ENCODE measurements around the gene DNAJB9.

The DNAJB9 gene

DNA sequence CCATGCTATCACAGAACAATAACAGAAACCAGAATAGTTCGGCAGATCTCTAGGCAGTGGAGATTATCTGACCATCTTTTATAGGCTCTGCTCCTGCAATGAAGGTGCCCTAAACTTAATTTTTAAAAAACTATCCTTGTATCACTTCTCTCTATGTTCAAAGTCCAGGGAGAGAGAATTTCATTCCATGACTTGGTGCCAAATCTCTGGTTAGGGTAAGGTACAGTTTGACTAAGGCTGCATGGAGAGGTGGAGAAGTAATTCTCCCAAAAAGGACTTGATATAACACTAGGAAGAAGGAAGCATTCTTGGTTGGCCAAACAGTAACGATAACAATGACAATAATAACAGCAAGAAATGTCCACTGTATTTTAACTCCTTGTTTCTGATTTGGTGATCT, 40.0 kb downstream of the DNAJB9 start:
- DNase-seq: no peak
- TF ChIP-seq POLR2A (IDR thresholded peaks at IDR 0.05; ENCODE audit: low read length) (no peak), GATA1 (IDR thresholded peaks at IDR 0.05; ENCODE audit: low read depth, low read length) (no peak)

DNA sequence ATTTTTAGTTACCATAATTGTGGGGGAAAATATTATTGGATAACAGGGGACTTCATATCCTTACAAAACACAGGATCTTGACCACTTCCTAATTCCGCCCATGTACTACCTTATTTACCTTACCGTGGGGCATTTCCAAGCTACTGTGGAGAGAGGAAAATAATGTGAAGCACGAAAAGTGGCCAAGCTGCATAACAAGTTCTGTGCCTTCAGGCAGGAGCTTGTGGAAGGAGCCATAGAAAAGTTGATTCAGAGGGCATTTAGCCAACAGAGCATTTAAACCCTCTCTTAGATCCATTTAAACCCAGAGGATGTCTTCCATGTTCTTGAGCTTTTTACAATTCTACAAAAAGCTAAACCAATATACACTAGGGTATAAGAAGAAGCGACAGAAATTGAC, 41.6 kb downstream of the DNAJB9 start:
- TF ChIP-seq GATA1 (IDR thresholded peaks at IDR 0.05; ENCODE audit: low read depth, low read length): no peak
- TF ChIP-seq POLR2A (IDR thresholded peaks at IDR 0.05; ENCODE audit: low read length): no peak
- no peak for DNase-seq

DNA sequence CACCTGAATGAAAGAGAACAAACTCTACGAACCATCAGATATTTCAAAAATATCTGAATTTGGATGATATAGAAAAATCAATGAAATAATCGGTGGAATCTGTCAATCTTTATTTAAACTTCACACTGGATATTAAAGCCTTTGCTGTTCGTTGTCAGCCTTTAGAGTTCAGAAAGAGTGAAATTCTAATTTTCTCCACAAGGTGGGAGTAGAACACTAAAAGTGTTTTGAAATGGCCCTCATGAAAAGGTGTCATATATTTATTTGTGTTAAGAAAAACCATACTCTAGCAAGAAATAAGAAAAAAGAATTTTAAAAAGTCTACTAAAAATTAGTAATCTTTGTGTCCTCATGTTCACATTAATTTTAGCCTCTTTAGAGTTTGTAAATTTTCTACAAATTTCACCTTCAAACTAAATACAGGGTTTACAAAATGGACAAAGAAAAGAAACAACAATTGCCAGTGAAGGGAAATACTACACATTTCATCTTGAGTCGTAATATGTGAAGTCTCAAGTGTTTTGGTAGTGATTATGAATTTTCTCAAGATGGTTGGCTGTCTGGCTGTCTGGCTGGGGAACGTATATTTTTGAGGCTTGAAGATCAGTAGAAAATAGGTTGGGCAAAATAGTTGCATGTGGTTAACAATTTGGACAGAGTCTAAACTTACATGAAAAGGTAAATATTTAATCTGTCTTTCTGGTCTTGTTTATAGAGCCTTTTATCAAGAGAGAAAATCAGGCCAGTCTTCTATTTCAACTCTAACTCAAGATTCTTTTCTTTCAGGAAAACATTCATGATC, 43.7 kb downstream of the DNAJB9 start:
- peak; percentile 46 to 76 for DNase-seq
- TF ChIP-seq POLR2A (IDR thresholded peaks at IDR 0.05; ENCODE audit: low read length): no peak
- no peak for TF ChIP-seq GATA1 (IDR thresholded peaks at IDR 0.05; ENCODE audit: low read depth, low read length)

DNA sequence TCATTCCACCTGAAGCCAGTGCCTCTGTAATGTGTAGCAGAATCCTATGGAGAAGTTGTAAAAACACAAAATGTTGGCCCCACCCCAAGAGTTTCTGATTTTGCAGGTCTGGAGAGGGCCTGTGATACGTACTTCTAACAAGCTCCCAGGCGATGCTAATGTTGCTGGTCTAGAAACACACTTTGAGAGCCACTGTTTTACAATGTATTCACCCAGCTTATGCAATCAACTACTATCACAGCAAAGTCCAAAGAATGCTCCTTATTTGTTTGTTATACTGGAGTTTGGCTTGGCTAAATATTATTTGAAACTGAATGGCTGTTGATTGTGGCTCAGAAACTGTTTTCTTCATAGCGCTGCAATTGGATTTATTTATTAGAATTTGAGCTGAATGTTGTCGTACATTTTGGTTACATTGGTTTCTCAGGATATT, 44.3 kb downstream of the DNAJB9 start:
- TF ChIP-seq POLR2A (IDR thresholded peaks at IDR 0.05; ENCODE audit: low read length) (no peak), GATA1 (IDR thresholded peaks at IDR 0.05; ENCODE audit: low read depth, low read length) (no peak)
- DNase-seq: no peak

DNA sequence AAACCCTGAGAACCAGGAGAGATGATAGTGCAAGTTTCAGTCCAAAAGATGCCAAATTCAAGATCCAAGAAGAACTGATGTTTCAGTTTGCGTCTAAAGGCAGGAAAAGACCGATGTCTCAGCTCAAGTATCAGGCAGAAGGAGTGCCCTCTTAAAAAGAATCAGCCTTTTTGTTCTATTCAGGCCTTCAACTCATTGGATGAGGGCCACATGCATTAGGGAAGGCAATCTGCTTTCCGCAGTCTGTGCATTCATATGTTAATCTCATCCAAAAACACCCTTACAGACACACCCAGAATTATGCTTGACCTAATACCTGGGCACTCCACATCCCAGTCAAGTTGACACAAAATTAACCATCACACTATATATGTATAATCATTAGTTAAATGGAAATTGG, 45.2 kb downstream of the DNAJB9 start:
- DNase-seq: no peak
- TF ChIP-seq POLR2A (IDR thresholded peaks at IDR 0.05; ENCODE audit: low read length) (no peak), GATA1 (IDR thresholded peaks at IDR 0.05; ENCODE audit: low read depth, low read length) (no peak)

DNA sequence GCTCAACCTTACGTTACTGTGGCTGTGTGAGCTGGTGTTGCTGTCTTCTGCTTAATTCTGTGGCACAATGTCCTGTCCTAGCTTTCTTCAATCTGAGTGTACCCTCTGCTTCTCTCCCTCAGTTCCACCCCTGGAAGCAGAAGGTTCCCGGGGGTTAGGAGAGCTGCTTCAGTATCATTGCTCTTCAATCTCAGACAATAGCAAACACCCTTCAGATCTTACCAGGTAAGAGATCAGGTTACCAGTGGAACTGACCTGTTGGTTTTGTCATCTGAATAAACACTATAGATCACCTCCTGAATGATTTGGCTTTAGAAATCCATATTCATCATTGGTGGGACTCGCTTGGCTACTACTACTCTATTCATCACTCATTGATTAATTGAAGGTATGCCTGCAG, 48.4 kb downstream of the DNAJB9 start:
- no peak for TF ChIP-seq GATA1 (IDR thresholded peaks at IDR 0.05; ENCODE audit: low read depth, low read length)
- no peak for TF ChIP-seq POLR2A (IDR thresholded peaks at IDR 0.05; ENCODE audit: low read length)
- no peak for DNase-seq

DNA sequence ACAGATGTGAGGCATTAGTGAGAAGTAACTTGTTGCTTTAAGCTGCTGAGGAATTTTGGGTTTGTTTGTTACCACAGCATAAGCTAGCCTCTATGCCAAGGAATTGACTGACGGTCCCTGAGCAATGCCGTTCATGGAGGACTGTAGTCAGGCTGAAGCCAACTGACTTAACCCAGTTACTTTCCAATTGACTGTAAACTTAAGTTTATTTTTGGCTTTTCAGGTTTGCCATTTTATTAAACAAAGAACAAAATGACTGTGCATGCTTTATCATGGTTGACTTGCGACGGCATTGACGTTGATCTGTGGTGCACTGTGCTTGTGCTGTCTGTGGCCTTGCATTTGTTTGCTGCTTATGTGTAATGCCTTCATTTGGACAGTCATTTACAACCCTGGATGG, 53.5 kb downstream of the DNAJB9 start:
- DNase-seq: no peak

More for the DNA sequence above, 53.5 kb downstream of the DNAJB9 start:
- no peak for TF ChIP-seq GATA1 (IDR thresholded peaks at IDR 0.05; ENCODE audit: low read depth, low read length)
- TF ChIP-seq POLR2A (IDR thresholded peaks at IDR 0.05; ENCODE audit: low read length): no peak

All from erythroblast (primary cell).